ENCODE data around the gene PLIN5.

- no peak for TF ChIP-seq CTCF (IDR thresholded peaks at IDR 0.05; ENCODE audit: low read length)
- no peak for TF ChIP-seq EZH2phosphoT487 (IDR thresholded peaks at IDR 0.05; ENCODE audit: low read length)
- no peak for TF ChIP-seq EZH2 (optimal IDR thresholded peaks at IDR 0.05; ENCODE audit: low read depth, low read length)
Observed at GRCh38 chr19:4555657-4556561, 20.9 kb upstream of the PLIN5 start.
